Measurements from ENCODE around the gene ALB. TPM values are rescaled to one million over a fixed set of nuclear protein-coding genes. Genes with fewer than 3 reads are reported as not detected.

The ALB gene
- total RNA-seq, 2 experiments from 2014 or later, result not detected

DNA sequence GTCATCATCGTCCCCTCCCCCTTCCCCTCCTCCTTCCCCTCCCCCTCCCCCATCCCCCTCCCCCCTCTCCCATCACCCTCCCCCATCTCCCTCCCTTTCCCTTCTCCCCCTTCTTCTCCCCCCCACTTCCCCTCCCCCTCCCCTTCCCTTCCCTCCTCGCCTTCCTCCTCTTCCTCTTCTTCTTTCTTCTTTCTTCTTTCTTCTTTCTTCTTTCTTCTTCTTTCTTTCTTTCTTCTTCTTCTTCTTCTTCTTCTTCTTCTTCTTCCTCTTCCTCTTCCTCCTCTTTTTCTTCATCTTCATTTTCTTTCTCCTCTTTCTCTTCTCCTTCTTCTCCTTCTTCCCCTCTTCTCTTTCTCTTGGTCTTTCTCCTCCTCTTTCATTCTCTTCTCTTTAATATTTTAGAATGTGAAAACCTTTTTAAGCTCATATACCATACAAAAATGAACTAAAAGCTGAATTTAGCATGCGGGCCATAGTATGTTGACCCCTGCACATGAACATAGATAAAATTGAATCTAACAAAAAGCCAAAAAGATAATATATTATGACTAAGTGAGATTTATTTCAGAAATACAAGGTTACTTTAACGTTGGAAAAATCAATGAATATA is 56.9 kb downstream of the ALB start:
- ChIA-PET CTCF (no interaction called here), POLR2A (no interaction called here)
- H3K27ac Mint-ChIP-seq, result no peak overlapping the region
- no peaks in the 10 kb centered on the region for H3K4me1 Mint-ChIP-seq (ENCODE audit: low read depth)
- no peak overlapping the region for H3K4me3 Mint-ChIP-seq
- intact Hi-C loops (cut with micrococcal nuclease), result no loop called here
- DNase-seq, result no peak
- peaks cover 4% of the 10 kb centered on the region for H3K27me3 Mint-ChIP-seq
- no peaks in the 10 kb centered on the region for H3K9me3 Mint-ChIP-seq
- no peaks in the 10 kb centered on the region for H3K36me3 Mint-ChIP-seq

DNA sequence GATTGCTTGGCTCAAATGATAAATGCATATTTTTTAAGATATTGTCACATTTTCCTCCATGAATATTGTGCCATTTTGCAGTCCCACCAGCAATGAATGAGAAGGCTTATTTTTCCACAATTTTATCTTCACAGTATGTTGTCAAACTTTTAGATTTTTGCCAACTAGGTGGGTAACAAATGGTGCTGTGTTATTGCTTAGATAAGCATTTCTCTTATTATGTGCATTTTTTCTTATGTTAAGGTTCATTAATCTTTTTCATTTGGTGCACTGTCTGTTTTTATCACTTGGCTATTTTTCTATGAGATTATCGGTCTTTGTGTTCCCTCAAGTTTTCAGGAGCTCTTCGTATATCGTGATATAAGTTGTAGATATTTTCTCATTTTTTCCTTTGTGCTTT is 64.1 kb downstream of the ALB start:
- no peaks in the 10 kb centered on the region for H3K4me1 Mint-ChIP-seq (ENCODE audit: low read depth)
- no peak overlapping the region for H3K27ac Mint-ChIP-seq
- intact Hi-C loops (cut with micrococcal nuclease), result no loop called here
- ChIA-PET POLR2A (no interaction called here), CTCF (interaction anchor here (1.9 kb wide), 1 partner anchor 22 kb away, joined by 10 read pairs; no protein-coding TSS in a partner anchor)
- no peak overlapping the region for H3K4me3 Mint-ChIP-seq
- no peaks in the 10 kb centered on the region for H3K36me3 Mint-ChIP-seq
- H3K27me3 Mint-ChIP-seq, result peaks cover 3% of the 10 kb centered on the region
- no peak for DNase-seq
- no peaks in the 10 kb centered on the region for H3K9me3 Mint-ChIP-seq

DNA sequence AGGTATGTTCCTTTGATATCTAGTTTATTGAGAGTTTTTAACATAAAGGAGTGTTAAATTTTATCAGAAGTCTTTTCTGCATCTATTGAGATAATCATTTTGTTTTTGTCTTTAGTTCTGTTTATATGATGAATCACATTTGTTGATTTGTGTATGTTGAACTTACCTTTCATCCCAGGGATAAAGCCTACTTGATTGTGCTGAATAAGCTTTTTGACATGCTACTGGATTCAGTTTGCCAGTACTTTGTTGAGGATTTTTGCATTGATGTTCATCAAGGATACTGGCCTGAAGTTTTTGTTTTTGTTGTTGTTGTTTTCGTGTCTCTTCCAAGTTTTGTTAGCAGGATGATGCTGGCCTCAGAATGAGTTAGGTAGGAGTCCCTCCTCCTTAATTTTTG is 66.6 kb downstream of the ALB start:
- Mint-ChIP-seq H3K27ac (no peak overlapping the region), H3K4me3 (no peak overlapping the region), H3K27me3 (peaks cover 3% of the 10 kb centered on the region), H3K36me3 (no peaks in the 10 kb centered on the region), H3K9me3 (no peaks in the 10 kb centered on the region), H3K4me1 (ENCODE audit: low read depth) (no peaks in the 10 kb centered on the region)
- no peak for DNase-seq
- ChIA-PET CTCF (no interaction called here), POLR2A (no interaction called here)
- intact Hi-C loops (cut with micrococcal nuclease), result no loop called here

Other genes with a start within 250 kb of the ALB start
- gene ANKRD17, start 145.5 kb upstream of the ALB start, total RNA-seq, result 10 to 100 TPM; 43.2 to 44.7 TPM
- not detected for gene AFP, start 31.9 kb downstream of the ALB start, total RNA-seq
- not detected for gene AFM, start 77.5 kb downstream of the ALB start, total RNA-seq
- not detected for gene RASSF6, start 216.1 kb downstream of the ALB start, total RNA-seq